HG03342 (cell line): ENCODE measurements around the gene FBN1.

Experiments
- ATAC-seq: cut with Tn5 transposase; IDR thresholded peaks from one replicate; pipeline ENCODE4 v1.9.1; 2021; ENCODE audit warnings: mild to moderate bottlenecking, moderate library complexity; ENCODE audit not compliant: unreplicated experiment

The FBN1 gene

GRCh38 chr15:48380198-48380597 lies 265.3 kb downstream of the FBN1 start:
- ATAC-seq: no peak

- ATAC-seq: no peak
Observed at GRCh38 chr15:48375767-48376166, 269.7 kb downstream of the FBN1 start.

GRCh38 chr15:48374472-48374871 lies 271.0 kb downstream of the FBN1 start:
- no peak for ATAC-seq

GRCh38 chr15:48373821-48374451 lies 271.6 kb downstream of the FBN1 start:
- no peak for ATAC-seq

GRCh38 chr15:48371961-48372360 lies 273.5 kb downstream of the FBN1 start:
- ATAC-seq: no peak

- ATAC-seq: no peak
Observed at GRCh38 chr15:48371550-48371949, 274.0 kb downstream of the FBN1 start.

- no peak for ATAC-seq
Observed at GRCh38 chr15:48370460-48370859, 275.0 kb downstream of the FBN1 start.

- ATAC-seq: no peak
Observed at GRCh38 chr15:48367483-48367882, 278.0 kb downstream of the FBN1 start.

- no peak for ATAC-seq
Observed at GRCh38 chr15:48366584-48367312, 278.8 kb downstream of the FBN1 start.

- no peak for ATAC-seq
Observed at GRCh38 chr15:48365575-48365974, 279.9 kb downstream of the FBN1 start.

- no peak for ATAC-seq
Observed at GRCh38 chr15:48363474-48363873, 282.0 kb downstream of the FBN1 start.

GRCh38 chr15:48361685-48362084 lies 283.8 kb downstream of the FBN1 start:
- no peak for ATAC-seq

- ATAC-seq: no peak
Observed at GRCh38 chr15:48360841-48361240, 284.7 kb downstream of the FBN1 start.
